D341Med (cell line): Measurements from ENCODE around the gene TSFM.

Experiments used
- DNase-seq: peaks from one replicate; pipeline ENCODE4 v3.0.0; 2012; ENCODE audit warnings: low spot score

TSFM gene

GRCh38 chr12:57746025-57746424 is 36.6 kb upstream of the TSFM start:
- DNase-seq: no peak

- DNase-seq: no peak
Measured at GRCh38 chr12:57749061-57749460, 33.5 kb upstream of the TSFM start.

GRCh38 chr12:57750561-57751431 is 31.8 kb upstream of the TSFM start:
- DNase-seq: no peak

GRCh38 chr12:57751432-57751787 is 31.2 kb upstream of the TSFM start:
- no peak for DNase-seq

GRCh38 chr12:57751788-57752667 is 30.6 kb upstream of the TSFM start, which contains the start of gene CDK4:
CDK4 (minus strand) TSS chr12:57752310; CDS start chr12:57751717, 593 bp downstream.
- peak; percentile 96 for DNase-seq

GRCh38 chr12:57752668-57753000 is 30.0 kb upstream of the TSFM start:
- no peak for DNase-seq

- no peak for DNase-seq
Measured at GRCh38 chr12:57753756-57754337, 28.7 kb upstream of the TSFM start.

- DNase-seq: peak; percentile 85
Measured at GRCh38 chr12:57754411-57755193, 28.0 kb upstream of the TSFM start, which contains the start of gene MARCHF9. MARCHF9 (plus strand) TSS chr12:57755103; CDS start chr12:57755529, 426 bp downstream.

GRCh38 chr12:57755194-57755453 is 27.5 kb upstream of the TSFM start:
- no peak for DNase-seq

- DNase-seq: peak; percentile 50
Measured at GRCh38 chr12:57755454-57756372, 26.9 kb upstream of the TSFM start.

GRCh38 chr12:57756406-57757341 is 25.9 kb upstream of the TSFM start:
- DNase-seq: peak; percentile 88

GRCh38 chr12:57757771-57758170 is 24.8 kb upstream of the TSFM start:
- DNase-seq: no peak

GRCh38 chr12:57758552-57759359 is 23.8 kb upstream of the TSFM start:
- DNase-seq: no peak

GRCh38 chr12:57759360-57759980 is 23.1 kb upstream of the TSFM start:
- DNase-seq: peak; percentile 54

GRCh38 chr12:57760347-57760982 is 22.1 kb upstream of the TSFM start:
- DNase-seq: no peak

- no peak for DNase-seq
Measured at GRCh38 chr12:57761391-57761998, 21.1 kb upstream of the TSFM start.

GRCh38 chr12:57762463-57762862 is 20.1 kb upstream of the TSFM start:
- DNase-seq: peak; percentile 53
